Measurements from ENCODE around the gene CDH5.

The CDH5 gene

DNA sequence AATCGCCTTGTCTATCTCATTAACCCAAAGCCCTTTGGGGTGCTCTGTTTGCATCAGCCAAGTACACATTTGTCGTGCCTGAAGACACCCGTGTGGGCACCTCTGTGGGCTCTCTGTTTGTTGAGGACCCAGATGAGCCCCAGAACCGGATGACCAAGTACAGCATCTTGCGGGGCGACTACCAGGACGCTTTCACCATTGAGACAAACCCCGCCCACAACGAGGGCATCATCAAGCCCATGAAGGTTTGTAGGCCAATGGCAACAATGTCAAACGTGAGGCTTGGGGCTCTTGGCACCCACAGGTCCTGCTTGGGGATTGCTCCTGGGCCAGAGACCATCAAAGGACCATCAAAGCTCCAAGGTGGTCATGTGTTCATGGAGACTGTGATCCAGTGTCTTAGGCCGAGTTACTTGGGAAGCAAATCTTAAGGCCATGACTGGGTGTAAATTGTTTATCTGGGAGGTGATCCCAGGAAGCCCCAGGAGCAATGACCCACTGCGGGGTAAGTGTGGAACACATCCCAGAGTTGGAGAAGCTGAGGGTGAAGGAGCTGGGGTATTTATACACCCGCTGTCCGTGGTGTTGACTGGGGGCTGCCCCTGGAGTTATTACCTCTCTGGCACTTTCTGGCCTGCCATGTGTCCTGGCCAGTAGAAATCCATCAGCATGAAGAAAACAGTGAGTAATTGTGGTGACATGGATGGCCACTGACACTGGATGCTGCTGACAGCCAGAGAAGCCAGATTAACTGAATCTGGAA is 24.0 kb downstream of the CDH5 start:
- DNase-seq (ENCODE audit: low read depth in 2 of 2) = no peak

DNA sequence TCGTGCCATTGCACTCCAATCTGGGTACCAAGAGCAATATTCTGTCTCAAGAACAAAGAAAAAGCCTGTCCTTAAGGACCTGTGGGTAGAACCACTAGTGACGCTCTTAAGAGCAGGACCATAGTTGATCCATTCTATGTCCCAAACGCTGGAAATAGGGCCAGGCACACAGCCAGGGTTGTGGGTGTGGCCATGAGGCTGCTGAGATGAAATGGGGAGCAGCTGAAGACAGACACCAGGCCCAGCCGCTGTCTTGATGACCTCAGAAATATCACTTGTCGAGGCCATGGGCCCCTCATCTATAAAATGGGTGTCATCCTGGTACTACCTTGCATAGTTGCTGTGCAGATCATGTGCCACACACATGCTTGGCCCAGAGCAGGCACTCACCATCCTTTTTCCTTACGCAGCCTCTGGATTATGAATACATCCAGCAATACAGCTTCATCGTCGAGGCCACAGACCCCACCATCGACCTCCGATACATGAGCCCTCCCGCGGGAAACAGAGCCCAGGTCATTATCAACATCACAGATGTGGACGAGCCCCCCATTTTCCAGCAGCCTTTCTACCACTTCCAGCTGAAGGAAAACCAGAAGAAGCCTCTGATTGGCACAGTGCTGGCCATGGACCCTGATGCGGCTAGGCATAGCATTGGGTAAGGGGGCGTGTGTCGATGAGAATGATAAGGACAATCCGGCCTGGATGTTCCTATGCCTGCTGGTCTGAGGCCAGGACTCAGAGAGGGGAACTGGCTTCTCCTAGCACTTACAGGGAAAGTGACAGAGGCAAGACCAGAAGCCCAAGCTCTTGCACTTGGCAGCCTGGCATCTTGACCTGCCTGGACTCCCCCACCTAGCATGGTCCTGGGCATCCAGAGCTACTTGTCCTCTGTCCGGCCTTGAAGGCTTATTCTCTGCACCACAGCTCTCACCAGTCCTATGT is 25.5 kb downstream of the CDH5 start:
- DNase-seq (ENCODE audit: low read depth in 2 of 2) = no peak

DNA sequence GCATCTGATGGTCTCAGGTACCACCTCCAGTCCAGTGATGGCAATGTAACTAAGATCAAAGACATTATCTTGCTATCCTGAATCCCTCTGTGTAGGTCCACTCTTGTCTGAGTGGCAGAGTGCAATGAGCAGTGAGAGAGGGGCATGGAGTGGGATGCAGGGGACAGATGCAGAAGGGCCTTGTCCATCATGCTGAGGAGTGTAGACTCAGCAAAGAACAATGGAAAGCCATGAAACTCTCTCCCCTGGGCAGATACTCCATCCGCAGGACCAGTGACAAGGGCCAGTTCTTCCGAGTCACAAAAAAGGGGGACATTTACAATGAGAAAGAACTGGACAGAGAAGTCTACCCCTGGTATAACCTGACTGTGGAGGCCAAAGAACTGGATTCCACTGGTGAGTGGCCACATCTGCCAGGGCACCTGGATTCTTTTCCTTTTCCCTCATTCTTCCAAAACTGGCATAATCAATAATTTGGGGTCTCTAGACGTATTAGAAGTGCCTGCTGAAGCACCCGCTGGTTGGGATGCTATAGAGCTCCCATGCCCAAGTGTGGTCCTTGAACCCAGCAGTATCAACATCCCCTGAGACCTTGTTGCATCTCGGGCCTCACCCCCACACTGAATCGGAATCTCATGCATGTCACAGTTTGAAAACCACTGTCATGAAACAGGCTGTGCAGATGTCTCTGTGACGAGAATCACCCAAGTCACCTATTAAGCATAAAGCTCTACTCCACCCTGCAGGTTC is 29.5 kb downstream of the CDH5 start:
- no peak for DNase-seq (ENCODE audit: low read depth in 2 of 2)

DNA sequence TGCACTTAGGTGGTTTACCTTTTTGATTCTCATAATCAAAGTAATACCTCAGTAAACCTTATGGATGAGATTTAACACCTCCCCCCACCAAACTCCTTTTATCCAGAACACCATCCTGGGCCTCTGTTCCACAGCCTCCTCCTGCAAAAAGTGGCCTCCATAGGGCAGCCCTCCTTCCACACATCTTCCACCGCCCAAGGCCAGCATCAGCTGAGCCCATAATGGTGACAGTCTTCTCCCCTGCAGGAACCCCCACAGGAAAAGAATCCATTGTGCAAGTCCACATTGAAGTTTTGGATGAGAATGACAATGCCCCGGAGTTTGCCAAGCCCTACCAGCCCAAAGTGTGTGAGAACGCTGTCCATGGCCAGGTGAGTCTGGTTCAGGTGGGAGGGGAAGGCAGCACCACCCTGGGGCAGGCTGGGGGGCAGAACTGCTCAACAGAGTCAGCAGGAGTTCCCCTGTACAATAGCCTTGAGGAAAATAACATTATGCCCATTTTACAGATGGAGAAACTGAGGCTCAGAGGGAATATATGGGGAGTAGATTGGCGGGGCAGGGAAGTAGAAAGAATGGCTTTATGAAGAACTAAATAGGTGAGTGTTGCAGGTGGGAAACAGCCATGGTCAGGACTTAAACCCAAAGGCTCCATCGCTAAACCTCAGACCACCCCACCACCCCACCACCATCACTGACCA is 31.4 kb downstream of the CDH5 start:
- DNase-seq (ENCODE audit: low read depth in 2 of 2) = no peak

DNA sequence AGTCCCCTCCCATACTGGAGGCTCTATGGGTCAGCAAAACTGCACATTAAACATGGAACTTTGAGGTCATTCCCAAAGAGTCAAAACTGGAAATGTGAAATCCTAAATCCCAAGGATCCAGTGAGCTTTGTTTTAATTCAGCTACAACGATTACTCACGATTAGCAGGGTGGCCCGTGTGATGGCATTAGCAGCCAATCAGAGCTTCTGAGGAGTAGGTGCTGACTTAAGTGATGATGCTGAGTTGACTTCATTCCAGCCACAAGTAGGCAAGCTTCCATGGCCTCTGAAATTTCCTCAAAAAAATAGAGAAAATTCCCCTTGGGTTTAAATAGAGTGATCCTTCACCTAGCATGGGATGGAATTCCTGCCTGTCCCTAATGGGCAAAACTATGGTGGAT is 32.5 kb downstream of the CDH5 start:
- DNase-seq (ENCODE audit: low read depth in 2 of 2) = no peak

DNA sequence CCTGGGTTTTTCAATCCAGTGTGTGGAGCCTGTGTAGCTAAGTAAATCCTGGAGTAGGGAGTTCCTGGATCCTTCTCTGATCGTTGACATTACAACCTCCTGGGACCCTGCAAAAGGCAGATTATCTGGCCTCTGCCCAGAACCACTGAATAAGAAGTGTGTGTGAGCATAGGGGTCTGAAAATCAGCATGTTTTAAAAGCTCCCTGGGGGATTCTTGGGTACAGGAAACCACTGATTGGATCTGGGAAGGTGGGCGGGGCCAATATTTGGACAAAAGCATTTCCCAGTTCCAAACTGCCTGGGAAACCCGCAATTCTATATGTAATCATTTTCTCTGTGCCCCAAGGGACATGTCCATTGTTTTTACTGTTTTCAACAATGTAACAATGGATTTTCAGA is 33.4 kb downstream of the CDH5 start:
- no peak for DNase-seq (ENCODE audit: low read depth in 2 of 2)

DNA sequence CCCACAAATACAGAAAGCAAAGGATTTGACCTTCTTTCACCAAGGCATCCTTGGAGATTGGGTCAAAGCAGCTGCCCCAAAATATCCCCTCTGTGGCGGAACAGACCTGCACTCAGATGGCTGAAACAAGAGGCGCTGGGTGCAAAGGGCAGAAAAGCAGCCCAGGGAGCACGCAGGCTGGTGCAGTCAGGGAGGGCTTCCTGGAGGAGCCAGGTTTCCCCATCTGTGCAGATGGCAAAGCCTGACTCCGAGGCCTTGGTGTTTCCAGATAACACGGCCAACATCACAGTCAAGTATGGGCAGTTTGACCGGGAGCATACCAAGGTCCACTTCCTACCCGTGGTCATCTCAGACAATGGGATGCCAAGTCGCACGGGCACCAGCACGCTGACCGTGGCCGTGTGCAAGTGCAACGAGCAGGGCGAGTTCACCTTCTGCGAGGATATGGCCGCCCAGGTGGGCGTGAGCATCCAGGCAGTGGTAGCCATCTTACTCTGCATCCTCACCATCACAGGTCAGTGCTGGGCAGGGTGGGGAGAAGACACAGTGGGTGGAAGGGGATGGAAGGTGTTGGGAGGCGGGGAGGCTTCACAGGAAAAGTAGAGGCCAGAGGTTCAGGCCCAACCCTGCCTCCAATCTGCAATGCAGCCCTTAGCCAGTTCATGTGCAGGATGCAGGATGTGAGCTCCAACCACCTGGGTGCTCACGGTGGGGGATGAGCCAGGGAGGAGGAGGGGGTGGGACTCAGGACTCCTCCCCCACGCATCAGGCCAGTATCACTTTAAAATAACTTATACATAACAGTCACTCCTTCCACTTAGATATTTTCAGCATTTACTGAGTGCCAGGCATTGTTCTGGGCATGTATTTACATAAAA is 34.3 kb downstream of the CDH5 start:
- no peak for DNase-seq (ENCODE audit: low read depth in 2 of 2)

DNA sequence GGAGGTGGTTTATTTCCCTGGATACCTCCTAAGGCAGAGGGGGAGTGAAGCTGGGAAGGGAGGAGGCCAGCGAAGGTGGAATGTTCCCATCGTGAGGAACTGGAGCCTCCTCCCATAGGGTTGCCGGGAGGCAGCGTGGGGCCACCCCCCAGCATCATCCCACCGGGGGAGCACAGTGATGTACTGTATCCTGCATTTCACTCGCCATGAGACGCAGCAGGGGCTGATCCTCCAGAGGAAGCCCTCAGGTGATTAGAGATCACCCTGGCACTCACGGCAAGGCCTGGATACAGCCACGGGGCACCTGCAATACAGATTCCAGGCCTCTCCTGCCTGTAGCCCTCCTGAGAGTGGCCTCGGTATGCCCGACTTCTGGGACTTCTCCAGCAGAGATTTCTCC is 35.1 kb downstream of the CDH5 start:
- DNase-seq (ENCODE audit: low read depth in 2 of 2) = no peak

DNA sequence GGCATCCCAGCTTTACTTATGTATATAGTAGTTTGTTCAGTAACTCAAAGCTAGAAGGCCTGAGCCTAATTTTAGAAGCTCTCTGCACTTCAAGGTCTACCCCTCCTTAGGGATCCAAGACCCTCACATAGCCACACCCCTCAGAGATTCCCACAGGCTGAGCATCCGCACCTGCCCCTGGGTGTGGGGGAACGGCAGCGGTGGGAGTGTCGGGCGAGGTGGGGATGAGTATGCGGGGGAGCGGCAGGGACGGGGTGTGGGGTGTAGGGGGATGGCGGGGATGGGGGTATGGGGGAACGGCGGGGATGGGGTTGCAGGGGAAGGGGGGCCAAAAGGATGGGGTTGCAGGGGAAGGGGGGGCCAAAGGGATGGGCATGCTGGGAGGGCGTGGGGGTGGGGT is 35.7 kb downstream of the CDH5 start:
- DNase-seq (ENCODE audit: low read depth in 2 of 2) = no peak

DNA sequence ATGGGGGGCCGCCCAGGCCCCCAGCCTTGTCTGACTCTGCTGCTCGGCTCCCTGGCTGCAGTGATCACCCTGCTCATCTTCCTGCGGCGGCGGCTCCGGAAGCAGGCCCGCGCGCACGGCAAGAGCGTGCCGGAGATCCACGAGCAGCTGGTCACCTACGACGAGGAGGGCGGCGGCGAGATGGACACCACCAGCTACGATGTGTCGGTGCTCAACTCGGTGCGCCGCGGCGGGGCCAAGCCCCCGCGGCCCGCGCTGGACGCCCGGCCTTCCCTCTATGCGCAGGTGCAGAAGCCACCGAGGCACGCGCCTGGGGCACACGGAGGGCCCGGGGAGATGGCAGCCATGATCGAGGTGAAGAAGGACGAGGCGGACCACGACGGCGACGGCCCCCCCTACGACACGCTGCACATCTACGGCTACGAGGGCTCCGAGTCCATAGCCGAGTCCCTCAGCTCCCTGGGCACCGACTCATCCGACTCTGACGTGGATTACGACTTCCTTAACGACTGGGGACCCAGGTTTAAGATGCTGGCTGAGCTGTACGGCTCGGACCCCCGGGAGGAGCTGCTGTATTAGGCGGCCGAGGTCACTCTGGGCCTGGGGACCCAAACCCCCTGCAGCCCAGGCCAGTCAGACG is 36.2 kb downstream of the CDH5 start:
- no peak for DNase-seq (ENCODE audit: low read depth in 2 of 2)

DNA sequence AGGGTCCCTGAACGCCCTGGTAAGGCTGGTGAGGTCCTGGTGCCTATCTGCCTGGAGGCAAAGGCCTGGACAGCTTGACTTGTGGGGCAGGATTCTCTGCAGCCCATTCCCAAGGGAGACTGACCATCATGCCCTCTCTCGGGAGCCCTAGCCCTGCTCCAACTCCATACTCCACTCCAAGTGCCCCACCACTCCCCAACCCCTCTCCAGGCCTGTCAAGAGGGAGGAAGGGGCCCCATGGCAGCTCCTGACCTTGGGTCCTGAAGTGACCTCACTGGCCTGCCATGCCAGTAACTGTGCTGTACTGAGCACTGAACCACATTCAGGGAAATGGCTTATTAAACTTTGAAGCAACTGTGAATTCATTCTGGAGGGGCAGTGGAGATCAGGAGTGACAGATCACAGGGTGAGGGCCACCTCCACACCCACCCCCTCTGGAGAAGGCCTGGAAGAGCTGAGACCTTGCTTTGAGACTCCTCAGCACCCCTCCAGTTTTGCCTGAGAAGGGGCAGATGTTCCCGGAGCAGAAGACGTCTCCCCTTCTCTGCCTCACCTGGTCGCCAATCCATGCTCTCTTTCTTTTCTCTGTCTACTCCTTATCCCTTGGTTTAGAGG is 37.1 kb downstream of the CDH5 start:
- no peak for DNase-seq (ENCODE audit: low read depth in 2 of 2)

DNA sequence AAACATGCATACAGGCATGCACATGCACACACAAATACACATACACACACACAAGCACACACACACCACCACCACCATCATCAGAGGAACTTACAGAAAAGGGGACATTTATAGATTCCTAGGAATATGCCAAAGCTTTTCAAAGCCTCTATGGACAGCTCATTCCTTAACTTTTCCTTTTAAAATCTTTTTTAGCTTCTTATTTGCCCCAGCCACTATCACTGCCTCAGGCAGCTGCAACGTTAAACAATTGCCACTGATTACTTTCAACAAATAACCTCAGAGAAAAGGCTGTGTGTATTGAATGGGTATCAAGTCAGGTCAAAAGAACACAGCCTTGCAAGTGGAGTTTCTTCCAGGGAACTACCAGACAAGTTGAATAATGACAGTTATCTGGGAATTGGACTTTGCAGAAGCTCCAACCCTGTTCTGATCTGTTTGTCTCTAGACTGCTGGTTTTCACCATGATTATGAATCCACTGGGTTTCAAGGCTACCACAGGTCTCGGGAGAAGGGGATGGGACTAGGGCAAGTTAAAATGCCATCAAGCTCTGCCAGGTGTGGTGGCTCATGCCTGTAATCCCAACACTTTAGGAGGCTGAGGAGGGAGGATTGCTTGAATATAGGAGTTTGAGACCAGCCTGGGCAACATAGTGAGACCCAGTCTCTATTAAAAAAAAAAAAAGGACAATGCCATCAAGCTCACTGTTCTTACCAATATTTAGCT is 38.7 kb downstream of the CDH5 start:
- no peak for DNase-seq (ENCODE audit: low read depth in 2 of 2)

DNA sequence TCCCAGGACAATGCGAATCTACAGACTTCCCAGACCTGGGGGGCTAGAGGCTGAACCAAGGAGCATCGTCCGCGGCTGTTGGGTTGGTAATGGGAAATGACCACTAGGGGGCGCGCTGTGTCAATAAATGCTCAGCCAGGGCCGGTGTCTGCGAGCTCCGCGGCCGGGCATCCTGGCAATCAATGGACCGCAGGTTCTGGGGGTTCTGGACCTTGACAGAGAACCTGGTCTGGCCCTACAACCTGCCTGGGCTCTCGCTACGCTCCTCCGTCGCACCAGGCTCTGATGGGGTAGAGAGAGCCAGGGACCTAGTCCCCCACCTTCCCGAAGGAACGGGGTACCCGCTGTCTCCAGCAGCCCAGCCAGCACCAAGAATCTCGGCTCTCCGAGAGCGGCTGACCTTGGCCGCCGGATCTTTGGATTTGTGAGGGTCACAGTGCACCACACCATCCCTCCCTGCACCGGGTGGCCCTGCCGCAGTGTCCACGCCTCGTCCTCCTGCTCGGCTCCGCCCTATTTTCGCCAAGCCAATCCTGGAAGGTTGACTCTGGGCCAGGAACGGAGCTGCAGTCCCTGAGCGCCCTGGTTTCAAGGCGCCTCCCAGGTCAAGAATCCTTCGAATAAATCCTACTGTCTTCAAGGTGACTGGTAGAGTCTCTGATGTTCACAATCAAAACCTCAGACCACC is 40.2 kb downstream of the CDH5 start:
- peak; percentile 69 for DNase-seq (ENCODE audit: low read depth in 2 of 2)

DNA sequence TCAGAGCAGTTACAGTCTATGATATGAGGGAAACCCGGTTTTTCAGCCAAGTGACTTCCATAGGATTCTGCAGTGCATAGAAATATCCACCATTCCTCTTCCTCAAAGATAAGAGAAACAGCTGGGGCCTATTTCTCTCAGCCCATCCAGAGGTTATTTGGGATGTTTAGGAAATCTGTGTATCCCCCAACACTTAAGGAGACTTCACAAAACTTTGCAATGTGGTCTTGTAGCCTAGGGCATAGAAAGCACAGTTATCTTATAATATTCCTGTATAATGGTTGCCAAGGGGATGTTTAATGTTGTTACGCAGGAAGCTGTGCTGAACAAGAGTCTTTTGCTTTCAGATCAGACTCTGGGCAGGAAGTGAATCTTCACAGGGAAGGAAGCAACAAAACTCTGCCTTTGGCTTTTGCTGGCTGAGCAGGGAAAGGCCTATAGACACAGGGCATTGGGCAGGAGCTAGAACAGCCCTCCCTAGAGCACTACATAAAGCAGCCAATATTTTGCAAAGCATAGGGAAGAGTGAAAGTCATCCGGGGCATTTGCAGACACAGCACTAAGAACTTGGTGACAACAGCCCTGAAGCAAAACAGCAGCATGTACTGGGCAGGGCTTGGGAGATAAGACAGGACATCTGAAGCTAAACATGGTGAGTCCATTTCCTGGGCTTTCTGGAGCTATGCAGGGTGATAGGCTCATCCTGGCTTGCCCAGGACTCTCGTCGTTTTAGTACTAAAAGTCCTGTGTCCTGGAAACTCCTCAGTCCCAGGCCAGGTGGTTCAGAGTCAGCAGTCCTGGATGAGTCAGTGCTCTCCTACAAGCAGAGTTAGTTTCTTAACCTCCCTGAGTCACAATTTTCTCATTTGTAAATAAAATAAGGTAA is 41.9 kb downstream of the CDH5 start:
- no peak for DNase-seq (ENCODE audit: low read depth in 2 of 2)

DNA sequence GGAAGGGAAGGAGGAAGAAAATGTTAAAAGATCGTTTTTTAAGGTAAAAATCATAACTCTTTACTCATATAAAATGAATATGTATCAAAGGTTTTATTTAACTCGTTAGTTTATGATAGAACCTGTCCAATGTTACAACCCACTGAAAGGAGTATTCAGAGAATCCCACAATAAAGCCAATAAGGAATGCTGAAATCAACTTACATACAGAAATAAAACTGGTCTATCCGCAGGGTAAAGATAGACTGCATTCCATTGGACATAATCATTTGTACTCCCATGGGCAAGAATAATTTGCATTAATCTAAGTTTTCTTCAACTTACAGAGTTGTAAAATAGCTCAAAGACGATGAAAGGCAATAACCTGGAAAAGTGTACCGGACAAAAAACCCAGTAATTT is 42.7 kb downstream of the CDH5 start:
- no peak for DNase-seq (ENCODE audit: low read depth in 2 of 2)

DNA sequence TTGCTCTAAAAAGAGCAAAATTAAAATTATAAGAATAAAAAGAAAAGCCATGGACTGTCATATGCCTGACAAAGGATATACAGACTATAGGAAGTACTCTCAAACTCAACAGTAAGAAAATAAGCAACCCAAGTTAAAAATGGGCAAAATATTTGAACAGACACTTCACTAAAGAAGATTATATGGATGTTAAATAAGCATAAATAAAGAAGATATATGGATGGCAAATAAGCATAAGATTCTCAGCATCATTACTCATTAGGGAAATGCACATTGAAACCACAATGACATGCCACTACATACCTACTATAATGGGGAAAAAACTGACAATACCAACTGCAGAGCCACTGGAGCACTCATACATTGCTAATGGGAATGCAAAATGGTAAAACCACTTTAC is 45.7 kb downstream of the CDH5 start:
- DNase-seq (ENCODE audit: low read depth in 2 of 2) = no peak

DNA sequence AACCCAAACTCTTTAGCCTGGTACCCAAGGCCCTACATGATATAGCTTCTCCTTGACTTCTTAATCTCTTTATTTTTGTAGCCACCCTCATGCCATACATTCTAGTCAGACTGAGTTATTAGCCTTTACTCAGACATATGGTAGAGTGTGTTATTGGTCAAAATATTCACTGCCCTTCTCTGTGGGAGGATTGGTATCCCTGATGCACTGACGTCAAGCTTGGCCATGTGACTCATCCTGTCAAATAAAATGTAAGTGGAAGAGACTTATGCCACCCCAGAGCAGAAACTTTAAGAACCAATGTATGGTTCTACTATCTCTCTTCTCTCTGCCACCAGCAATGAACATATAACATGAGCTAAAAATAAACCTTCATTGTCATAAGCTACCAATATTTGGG is 48.4 kb downstream of the CDH5 start:
- DNase-seq (ENCODE audit: low read depth in 2 of 2) = no peak

DNA sequence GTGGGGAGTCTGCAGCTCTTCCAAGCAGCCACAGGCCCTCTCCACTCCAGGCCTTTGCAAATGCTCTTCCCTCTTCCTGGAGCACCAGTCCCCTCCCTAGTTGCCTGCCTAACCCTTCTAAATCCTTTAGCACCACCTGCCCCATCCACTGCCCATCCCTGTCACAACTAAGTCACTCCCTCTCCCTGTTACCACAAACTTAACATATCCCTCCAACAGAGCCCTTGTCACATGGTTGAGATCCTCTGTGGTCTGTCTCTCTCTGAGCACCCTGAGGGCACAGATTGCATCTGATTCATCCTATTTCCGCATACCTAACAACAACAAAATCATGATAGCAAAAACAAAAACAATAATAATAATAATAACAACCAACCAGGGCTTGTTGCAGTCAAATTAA is 49.6 kb downstream of the CDH5 start:
- DNase-seq (ENCODE audit: low read depth in 2 of 2) = no peak

Data from stimulated activated CD8-positive, alpha-beta memory T cell treated with anti-CD3 and anti-CD28 coated beads, Interleukin-15, amount 100 ng/mL, for 48 hours (primary cell).